Keratinocyte (primary cell): Measurements from ENCODE around the gene MLXIP. TPM values are rescaled to one million over a fixed set of nuclear protein-coding genes. Genes with fewer than 3 reads are reported as not detected.

Experiments used
- DNase-seq: peaks from one replicate; pipeline ENCODE4 v3.0.0-alpha.2; 2011; ENCODE audit warnings: low read depth, missing footprints, low spot score
- FAIRE-seq: peaks from 2 replicates; lab custom pipeline; 2011; peaks lifted over from hg19 to GRCh38; lab: Jason Lieb, UNC
- H2AFZ ChIP-seq: 2 replicates; pipeline ENCODE4 v1.6.0; 2012; ENCODE audit warnings: low read length, control low read depth, inconsistent platforms; ENCODE audit not compliant: control insufficient read depth
- H3K27ac ChIP-seq: 2 replicates; pipeline ENCODE4 v1.5.1; 2011; ENCODE audit warnings: low read length; ENCODE audit not compliant: control insufficient read depth, insufficient read depth
- H3K27me3 ChIP-seq: 3 replicates; pipeline ENCODE4 v1.6.0; 2011; ENCODE audit warnings: low read length; ENCODE audit not compliant: control insufficient read depth, insufficient read depth; ENCODE audit errors: extremely low read depth
- H3K36me3 ChIP-seq, 2 experiments: 2 replicates in 1 of 2; 3 replicates in 1 of 2; pipeline ENCODE4 v1.5.1; 2011; ENCODE audit warnings: low read length in 2 of 2, mild to moderate bottlenecking in 1 of 2; ENCODE audit not compliant: control insufficient read depth in 2 of 2, insufficient read depth in 2 of 2; ENCODE audit errors: extremely low read depth in 1 of 2
- H3K4me1 ChIP-seq: 3 replicates; pipeline ENCODE4 v1.5.1; 2011; ENCODE audit warnings: low read length; ENCODE audit not compliant: control insufficient read depth, insufficient read depth; ENCODE audit errors: extremely low read depth
- H3K4me2 ChIP-seq: 3 replicates; pipeline ENCODE4 v1.6.0; 2011; ENCODE audit warnings: low read depth, low read length; ENCODE audit not compliant: control insufficient read depth, insufficient read depth; ENCODE audit errors: extremely low read depth
- H3K4me3 ChIP-seq, 3 experiments: fragments of 200-600 bp in 1 of 3; sonication (generic) in 1 of 3; 2 replicates in 2 of 3; 3 replicates in 1 of 3; pipeline ENCODE4 v1.5.1; 2011 to 2016; ENCODE audit warnings: low read length in 3 of 3, mild to moderate bottlenecking in 3 of 3, control low read depth in 2 of 3, inconsistent platforms in 1 of 3, low read depth in 1 of 3, mixed read lengths in 1 of 3, mixed run types in 1 of 3, moderate library complexity in 1 of 3; ENCODE audit not compliant: control insufficient read depth in 2 of 3, insufficient read depth in 2 of 3; ENCODE audit errors: extremely low read depth in 1 of 3
- H3K79me2 ChIP-seq: 2 replicates; pipeline ENCODE4 v1.6.0; 2012; ENCODE audit warnings: low read length; ENCODE audit not compliant: control insufficient read depth, insufficient read depth
- H3K9ac ChIP-seq: 3 replicates; pipeline ENCODE4 v1.6.0; 2011; ENCODE audit warnings: low read length; ENCODE audit not compliant: control insufficient read depth, insufficient read depth; ENCODE audit errors: extremely low read depth
- H3K9me1 ChIP-seq: 3 replicates; pipeline ENCODE4 v1.6.0; 2011; ENCODE audit warnings: low read length; ENCODE audit not compliant: control insufficient read depth, insufficient read depth; ENCODE audit errors: extremely low read depth
- H3K9me3 ChIP-seq: 2 replicates; pipeline ENCODE4 v1.5.1; 2012; ENCODE audit warnings: low read depth, low read length; ENCODE audit not compliant: control insufficient read depth
- H4K20me1 ChIP-seq: 3 replicates; pipeline ENCODE4 v1.6.0; 2011; ENCODE audit warnings: low read length; ENCODE audit not compliant: control insufficient read depth, insufficient read depth; ENCODE audit errors: extremely low read depth
- EZH2 ChIP-seq: IDR thresholded peaks from one replicate; pipeline ENCODE4 v1.6.1; 2012; ENCODE audit warnings: inconsistent platforms, mild to moderate bottlenecking, low read length, moderate library complexity
- dilution Hi-C: fragments of 300-500 bp; cut with MboI; formaldehyde crosslinking; loops from one replicate; pipeline ENCODE4 v1.7.0; 2020; ENCODE audit warnings: low sequenced_read_pairs; ENCODE audit not compliant: extremely low pct_ligation_motif_present
- polyA plus RNA-seq, 5 experiments: library from polyadenylated mRNA; depleted of rRNA in 3 of 5; stranded (reverse) in 3 of 5; stranded (forward) in 1 of 5; unstranded in 1 of 5; fragments of >200 nt; gene quantifications; 1 replicate in 1 of 5; 2 replicates in 3 of 5; 3 replicates in 1 of 5; pipeline versions ENCODE4 v1.2.1 to v1.2.3, GENCODE V29; 2011 to 2012; ENCODE audit warnings: missing spikeins in 2 of 5, low read depth in 1 of 5, low replicate concordance in 1 of 5
- TF ChIP-seq, protein P1 (sequence below), 3 experiments: IDR thresholded peaks in 1 of 3; conservative IDR thresholded peaks in 1 of 3; optimal IDR thresholded peaks in 1 of 3; 2 replicates in 2 of 3; 3 replicates in 1 of 3; pipeline versions ENCODE3 to v1.5.1; 2011; ENCODE audit warnings: low read length in 3 of 3, mild to moderate bottlenecking in 3 of 3, moderate library complexity in 2 of 3, control low read depth in 1 of 3, inconsistent platforms in 1 of 3; ENCODE audit not compliant: insufficient read depth in 2 of 3; ENCODE audit errors: extremely low read depth in 1 of 3

The MLXIP gene
- polyA plus RNA-seq, 1 donor (not counting 4 experiments of a cell fraction or from before 2014, with no cell fraction given) = 5.5 TPM

DNA sequence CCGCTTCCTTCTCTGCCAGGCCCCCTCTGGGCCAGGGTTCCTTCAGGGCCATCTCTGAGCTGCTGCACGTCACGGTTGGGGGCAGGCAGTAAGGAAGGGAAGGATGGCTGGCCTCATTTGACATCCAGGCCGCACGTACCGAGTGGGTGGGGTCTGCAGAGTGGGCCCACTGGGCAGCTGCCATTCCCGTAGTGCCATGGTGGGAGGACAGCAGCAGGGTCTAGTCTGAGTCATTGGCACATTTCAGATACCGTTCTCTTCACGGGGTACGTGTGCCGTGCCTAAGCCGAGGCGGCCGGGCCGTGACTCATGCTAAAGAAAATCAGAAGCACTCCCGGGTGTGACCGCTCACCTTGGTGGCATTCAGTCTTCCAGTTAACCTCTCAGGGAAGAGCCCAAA is 51.6 kb downstream of the MLXIP start:
- H3K36me3 ChIP-seq = peaks cover 32 to 44% of the 10 kb centered on the region in 2 experiments
- no peaks in the 10 kb centered on the region for H3K9me1 ChIP-seq
- no peaks in the 10 kb centered on the region for H3K27me3 ChIP-seq
- H3K4me1 ChIP-seq = peaks cover 10% of the 10 kb centered on the region
- H3K9me3 ChIP-seq = no peaks in the 10 kb centered on the region
- no peak overlapping the region for H3K4me3 ChIP-seq
- no peaks in the 10 kb centered on the region for H4K20me1 ChIP-seq
- no peak overlapping the region for H3K9ac ChIP-seq
- TF ChIP-seq, protein P1, sequence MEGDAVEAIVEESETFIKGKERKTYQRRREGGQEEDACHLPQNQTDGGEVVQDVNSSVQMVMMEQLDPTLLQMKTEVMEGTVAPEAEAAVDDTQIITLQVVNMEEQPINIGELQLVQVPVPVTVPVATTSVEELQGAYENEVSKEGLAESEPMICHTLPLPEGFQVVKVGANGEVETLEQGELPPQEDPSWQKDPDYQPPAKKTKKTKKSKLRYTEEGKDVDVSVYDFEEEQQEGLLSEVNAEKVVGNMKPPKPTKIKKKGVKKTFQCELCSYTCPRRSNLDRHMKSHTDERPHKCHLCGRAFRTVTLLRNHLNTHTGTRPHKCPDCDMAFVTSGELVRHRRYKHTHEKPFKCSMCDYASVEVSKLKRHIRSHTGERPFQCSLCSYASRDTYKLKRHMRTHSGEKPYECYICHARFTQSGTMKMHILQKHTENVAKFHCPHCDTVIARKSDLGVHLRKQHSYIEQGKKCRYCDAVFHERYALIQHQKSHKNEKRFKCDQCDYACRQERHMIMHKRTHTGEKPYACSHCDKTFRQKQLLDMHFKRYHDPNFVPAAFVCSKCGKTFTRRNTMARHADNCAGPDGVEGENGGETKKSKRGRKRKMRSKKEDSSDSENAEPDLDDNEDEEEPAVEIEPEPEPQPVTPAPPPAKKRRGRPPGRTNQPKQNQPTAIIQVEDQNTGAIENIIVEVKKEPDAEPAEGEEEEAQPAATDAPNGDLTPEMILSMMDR (optimal IDR thresholded peaks at IDR 0.05 in 1 of 3, IDR thresholded peaks at IDR 0.05 in 1 of 3, conservative IDR thresholded peaks at IDR 0.05 in 1 of 3; ENCODE audit: extremely low read depth in 1 of 3, insufficient read depth in 2 of 3, low read length in 3 of 3) = no peak
- no peak for TF ChIP-seq EZH2
- H3K4me2 ChIP-seq = no peak overlapping the region
- no peak for FAIRE-seq
- no peak for DNase-seq
- dilution Hi-C loops = no loop called here
- peaks cover 26% of the 10 kb centered on the region for H3K79me2 ChIP-seq
- H2AFZ ChIP-seq = no peak overlapping the region
- no peak overlapping the region for H3K27ac ChIP-seq

DNA sequence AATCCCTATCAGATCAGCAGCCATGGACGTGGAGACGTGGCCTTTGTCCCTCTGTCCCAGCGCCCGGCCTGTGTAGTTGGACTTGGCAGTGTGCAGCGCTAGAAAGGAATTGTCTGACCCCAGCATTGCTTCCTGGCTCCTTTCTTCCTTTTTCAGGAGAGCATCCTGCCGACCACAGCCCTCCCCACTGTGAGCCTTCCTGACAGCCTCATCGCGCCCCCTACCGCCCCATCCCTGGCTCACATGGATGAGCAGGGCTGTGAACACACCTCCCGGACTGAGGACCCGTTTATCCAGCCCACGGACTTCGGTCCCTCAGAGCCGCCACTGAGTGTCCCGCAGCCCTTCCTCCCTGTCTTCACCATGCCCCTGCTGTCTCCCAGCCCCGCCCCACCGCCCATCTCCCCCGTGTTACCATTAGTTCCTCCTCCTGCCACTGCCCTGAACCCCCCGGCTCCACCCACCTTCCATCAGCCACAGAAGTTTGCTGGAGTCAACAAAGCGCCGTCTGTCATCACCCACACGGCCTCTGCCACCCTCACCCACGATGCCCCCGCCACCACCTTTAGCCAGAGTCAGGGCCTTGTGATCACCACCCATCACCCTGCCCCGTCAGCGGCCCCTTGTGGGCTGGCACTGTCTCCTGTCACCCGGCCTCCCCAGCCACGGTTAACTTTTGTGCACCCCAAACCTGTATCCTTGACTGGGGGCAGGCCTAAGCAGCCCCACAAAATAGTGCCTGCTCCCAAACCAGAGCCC is 54.8 kb downstream of the MLXIP start:
- no peak for FAIRE-seq
- H3K36me3 ChIP-seq = peaks cover 40% of the 10 kb centered on the region in 2 experiments

More for the DNA sequence above, 54.8 kb downstream of the MLXIP start:
- no peak for TF ChIP-seq EZH2
- TF ChIP-seq, protein P1 (optimal IDR thresholded peaks at IDR 0.05 in 1 of 3, IDR thresholded peaks at IDR 0.05 in 1 of 3, conservative IDR thresholded peaks at IDR 0.05 in 1 of 3; ENCODE audit: extremely low read depth in 1 of 3, insufficient read depth in 2 of 3, low read length in 3 of 3) = no peak
- no peaks in the 10 kb centered on the region for H3K9me3 ChIP-seq
- no peak overlapping the region for H2AFZ ChIP-seq
- no peak for DNase-seq
- H3K27ac ChIP-seq = no peak overlapping the region
- dilution Hi-C loops = no loop called here
- no peak overlapping the region for H3K9ac ChIP-seq
- no peak overlapping the region for H3K4me2 ChIP-seq
- peaks cover 20% of the 10 kb centered on the region for H3K4me1 ChIP-seq
- no peaks in the 10 kb centered on the region for H4K20me1 ChIP-seq
- no peak overlapping the region for H3K4me3 ChIP-seq
- H3K27me3 ChIP-seq = no peaks in the 10 kb centered on the region
- H3K79me2 ChIP-seq = no peaks in the 10 kb centered on the region
- H3K9me1 ChIP-seq = no peaks in the 10 kb centered on the region
